Colon (tissue), 2 donors: ENCODE results near the gene SERTAD4.
"Not testable (repeated sequence)": the region's sequence is repeated elsewhere in the genome, so short reads cannot be mapped to it uniquely, and the experiment has no call there.

Source experiments
- FAIRE-seq: peaks from 2 replicates; lab custom pipeline; 2012; peaks lifted over from hg19 to GRCh38; lab: Jason Lieb, UNC
- donor health status: control.
- donor health status: control.

SERTAD4 gene

GRCh38 chr1:210260096-210260495 is 27.5 kb downstream of the SERTAD4 start:
- FAIRE-seq = no peak

GRCh38 chr1:210262167-210262896 is 29.7 kb downstream of the SERTAD4 start:
- FAIRE-seq = no peak

GRCh38 chr1:210262897-210263272 is 30.3 kb downstream of the SERTAD4 start:
- no peak for FAIRE-seq

- no peak for FAIRE-seq
Measured at GRCh38 chr1:210263963-210264362, 31.4 kb downstream of the SERTAD4 start.

GRCh38 chr1:210264496-210265380 is 32.1 kb downstream of the SERTAD4 start:
- no peak for FAIRE-seq

- FAIRE-seq = not testable (repeated sequence)
Measured at GRCh38 chr1:210265392-210265955, 32.9 kb downstream of the SERTAD4 start.

GRCh38 chr1:210269981-210270380 is 37.4 kb downstream of the SERTAD4 start:
- no peak for FAIRE-seq

GRCh38 chr1:210272666-210273065 is 40.1 kb downstream of the SERTAD4 start:
- no peak for FAIRE-seq

GRCh38 chr1:210280221-210280620 is 47.6 kb downstream of the SERTAD4 start:
- FAIRE-seq = no peak

GRCh38 chr1:210288116-210288515 is 55.5 kb downstream of the SERTAD4 start:
- FAIRE-seq = no peak

- no peak for FAIRE-seq
Measured at GRCh38 chr1:210289248-210289647, 56.7 kb downstream of the SERTAD4 start.

GRCh38 chr1:210291081-210291764 is 58.6 kb downstream of the SERTAD4 start:
- no peak for FAIRE-seq

GRCh38 chr1:210291786-210292230 is 59.2 kb downstream of the SERTAD4 start:
- no peak for FAIRE-seq

- no peak for FAIRE-seq
Measured at GRCh38 chr1:210292231-210292871, 59.8 kb downstream of the SERTAD4 start.

- FAIRE-seq = no peak
Measured at GRCh38 chr1:210293171-210293607, 60.6 kb downstream of the SERTAD4 start.

GRCh38 chr1:210294999-210295745 is 62.6 kb downstream of the SERTAD4 start:
- no peak for FAIRE-seq
